Progenitor cell of endocrine pancreas (in vitro differentiated cells): ENCODE measurements around the gene MPV17. TPM values are rescaled to one million over a fixed set of nuclear protein-coding genes. Genes with fewer than 3 reads are reported as not detected.

Source experiments
- DNase-seq: peaks from one replicate; pipeline ENCODE4 v3.0.0; 2021; ENCODE audit warnings: low spot score; ENCODE audit not compliant: unreplicated experiment
- H3K27ac Mint-ChIP-seq: 2 replicates; pipeline ENCODE4 v1.8.0; 2021; ENCODE audit warnings: mild to moderate bottlenecking, moderate library complexity, mixed read lengths
- H3K27me3 Mint-ChIP-seq: 2 replicates; pipeline ENCODE4 v1.8.0; 2021; ENCODE audit warnings: mixed read lengths
- H3K36me3 Mint-ChIP-seq: 2 replicates; pipeline ENCODE4 v1.8.0; 2022; ENCODE audit warnings: mixed read lengths; ENCODE audit not compliant: insufficient read depth
- H3K4me1 Mint-ChIP-seq: 2 replicates; pipeline ENCODE4 v1.8.0; 2021; ENCODE audit warnings: low read depth, mixed read lengths
- H3K4me3 Mint-ChIP-seq: 2 replicates; pipeline ENCODE4 v1.8.0; 2021; ENCODE audit warnings: low read depth, mild to moderate bottlenecking, moderate library complexity, mixed read lengths
- H3K9me3 Mint-ChIP-seq: 2 replicates; pipeline ENCODE4 v1.8.0; 2021; ENCODE audit warnings: low read depth, mixed read lengths
- long read RNA-seq: library from polyadenylated mRNA; unstranded; transcript quantifications from one replicate; pipeline ENCODE4 v2.0.0, GENCODE V29; 2020
- total RNA-seq: library from RNA; stranded (reverse); gene quantifications from 2 replicates; pipeline ENCODE4 v1.2.1, GENCODE V29; 2021
- TF ChIP-seq, protein P1 (sequence below): fragments of 200-600 bp; sonication (generic); IDR thresholded peaks from one replicate; pipeline ENCODE4 v1.5.0; 2021; ENCODE audit warnings: antibody characterized with exemption, mild to moderate bottlenecking; ENCODE audit not compliant: unreplicated experiment

The MPV17 gene, protein sequence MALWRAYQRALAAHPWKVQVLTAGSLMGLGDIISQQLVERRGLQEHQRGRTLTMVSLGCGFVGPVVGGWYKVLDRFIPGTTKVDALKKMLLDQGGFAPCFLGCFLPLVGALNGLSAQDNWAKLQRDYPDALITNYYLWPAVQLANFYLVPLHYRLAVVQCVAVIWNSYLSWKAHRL
- 56.0 and 60.4 TPM in 2 replicates for total RNA-seq
- long read RNA-seq, transcript MPV17-203 (8 exons, 1,005 nt) = major isoform, 6 of 14 reads
- long read RNA-seq, partial matches to known transcripts = 0 of 14 reads
- long read RNA-seq, other reads (novel, unspliced or antisense) = 2 of 14 reads

DNA sequence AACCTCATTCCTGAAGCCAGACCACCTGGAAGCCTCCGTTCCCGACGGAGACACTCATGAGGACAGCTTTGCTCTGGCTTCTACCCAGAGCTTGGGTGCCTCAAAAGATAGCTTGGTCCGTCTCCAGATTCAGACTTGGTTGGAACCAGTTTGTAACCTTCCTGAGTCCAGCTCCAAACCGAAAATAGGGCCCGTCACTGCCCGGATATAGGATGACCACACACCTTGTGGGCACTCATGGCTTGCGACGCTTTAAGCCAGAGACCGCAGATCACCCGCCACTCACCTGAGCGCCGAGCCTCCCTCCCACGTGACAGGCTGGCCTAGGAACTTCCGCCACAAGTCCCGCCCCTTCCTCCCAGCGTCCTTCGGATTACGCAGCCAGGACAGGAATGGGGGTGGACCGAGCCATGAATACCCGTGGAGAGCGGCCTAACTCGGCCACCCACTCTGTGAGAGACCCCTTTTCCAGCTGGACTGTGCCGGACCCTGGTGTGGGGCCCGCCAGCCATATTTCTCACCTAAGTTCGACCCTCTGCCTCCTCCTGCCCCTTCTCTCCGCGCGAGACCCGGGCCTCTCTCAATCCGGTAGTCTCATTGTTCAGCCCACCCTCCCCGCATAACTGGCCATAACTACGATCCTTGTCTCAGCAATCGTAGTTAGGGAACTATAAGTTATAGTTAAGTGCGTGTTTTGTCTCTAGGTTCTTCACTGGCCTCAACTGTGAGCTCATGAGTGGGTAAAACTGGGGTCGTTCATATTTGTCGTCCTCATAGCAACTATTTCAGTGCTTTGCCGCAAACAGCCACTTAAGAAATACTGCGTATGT, at the start of gene MPV17:
Gene MPV17, minus strand, starts transcription at position 332 of the 830 bp plus-strand sequence. CDS start 580 bp downstream, outside the sequence.
- TF ChIP-seq, protein P1, sequence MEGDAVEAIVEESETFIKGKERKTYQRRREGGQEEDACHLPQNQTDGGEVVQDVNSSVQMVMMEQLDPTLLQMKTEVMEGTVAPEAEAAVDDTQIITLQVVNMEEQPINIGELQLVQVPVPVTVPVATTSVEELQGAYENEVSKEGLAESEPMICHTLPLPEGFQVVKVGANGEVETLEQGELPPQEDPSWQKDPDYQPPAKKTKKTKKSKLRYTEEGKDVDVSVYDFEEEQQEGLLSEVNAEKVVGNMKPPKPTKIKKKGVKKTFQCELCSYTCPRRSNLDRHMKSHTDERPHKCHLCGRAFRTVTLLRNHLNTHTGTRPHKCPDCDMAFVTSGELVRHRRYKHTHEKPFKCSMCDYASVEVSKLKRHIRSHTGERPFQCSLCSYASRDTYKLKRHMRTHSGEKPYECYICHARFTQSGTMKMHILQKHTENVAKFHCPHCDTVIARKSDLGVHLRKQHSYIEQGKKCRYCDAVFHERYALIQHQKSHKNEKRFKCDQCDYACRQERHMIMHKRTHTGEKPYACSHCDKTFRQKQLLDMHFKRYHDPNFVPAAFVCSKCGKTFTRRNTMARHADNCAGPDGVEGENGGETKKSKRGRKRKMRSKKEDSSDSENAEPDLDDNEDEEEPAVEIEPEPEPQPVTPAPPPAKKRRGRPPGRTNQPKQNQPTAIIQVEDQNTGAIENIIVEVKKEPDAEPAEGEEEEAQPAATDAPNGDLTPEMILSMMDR = no peak
- Mint-ChIP-seq H3K36me3 (peaks cover 15% of the 10 kb centered on the region), H3K9me3 (no peaks in the 10 kb centered on the region), H3K27me3 (no peaks in the 10 kb centered on the region), H3K27ac (peak within 1 kb of the TSS; percentile 99), H3K4me3 (peak within 1 kb of the TSS; percentile 89), H3K4me1 (peaks cover 11% of the 10 kb centered on the region)
- DNase-seq = peak; percentile 80

GRCh38 chr2:27370816-27371620, 48.1 kb upstream of the MPV17 start:
- no peaks in the 10 kb centered on the region for H3K9me3 Mint-ChIP-seq
- DNase-seq = no peak
- H3K4me3 Mint-ChIP-seq = peak overlapping the region; percentile 87
- H3K27me3 Mint-ChIP-seq = no peaks in the 10 kb centered on the region
- peaks cover 23% of the 10 kb centered on the region for H3K4me1 Mint-ChIP-seq
- H3K36me3 Mint-ChIP-seq = peaks cover 24% of the 10 kb centered on the region
- peak overlapping the region; percentile 98 for H3K27ac Mint-ChIP-seq
- TF ChIP-seq, protein P1 = no peak

DNA sequence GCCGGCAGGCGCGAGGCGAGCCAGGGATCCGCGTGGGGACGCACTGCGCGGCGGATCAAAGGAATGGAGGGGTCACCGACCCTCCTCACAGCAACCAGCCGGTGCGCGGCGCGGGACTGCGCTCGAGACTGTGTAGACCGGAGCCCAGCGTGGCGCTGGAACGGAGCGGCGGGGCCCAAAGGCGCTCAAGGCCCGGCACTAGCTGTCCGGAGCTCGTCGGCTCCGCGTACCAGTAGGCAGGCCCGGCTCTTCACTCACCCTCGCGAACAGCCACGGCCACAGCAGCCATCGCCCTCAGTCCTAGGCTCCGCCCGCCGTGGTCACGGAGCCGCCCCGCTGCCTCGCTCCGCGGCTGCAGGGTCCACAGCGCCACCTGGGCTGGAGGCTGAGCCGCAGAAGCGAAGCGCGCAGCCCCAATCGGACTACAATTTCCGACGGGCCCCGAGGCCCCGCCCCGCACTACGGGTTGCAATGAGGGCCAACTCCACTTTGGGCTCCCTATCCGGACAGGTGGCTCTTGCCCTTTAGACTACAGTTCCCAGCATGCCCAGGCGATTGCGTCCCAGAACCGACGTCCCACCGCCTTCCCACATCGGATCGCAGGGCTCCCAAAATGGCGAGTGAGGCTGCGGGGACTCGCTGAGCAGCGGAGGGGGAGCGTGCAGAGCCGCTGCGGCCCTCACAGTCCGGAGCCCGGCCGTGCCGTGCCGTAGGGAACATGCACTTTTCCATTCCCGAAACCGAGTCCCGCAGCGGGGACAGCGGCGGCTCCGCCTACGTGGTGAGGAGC, 47.3 kb upstream of the MPV17 start, which contains the start of the genes EIF2B4 and SNX17:
Gene EIF2B4, minus strand, starts transcription at position 313 of the 790 bp plus-strand sequence. Its CDS starts 24 bp downstream, at position 289.
Gene SNX17, plus strand, starts transcription at position 591 of the 790 bp plus-strand sequence. Its CDS starts 128 bp downstream, at position 719.
- Mint-ChIP-seq H3K9me3 (no peaks in the 10 kb centered on the region), H3K36me3 (peaks cover 25% of the 10 kb centered on the region)
- DNase-seq = peak; percentile 98

DNA sequence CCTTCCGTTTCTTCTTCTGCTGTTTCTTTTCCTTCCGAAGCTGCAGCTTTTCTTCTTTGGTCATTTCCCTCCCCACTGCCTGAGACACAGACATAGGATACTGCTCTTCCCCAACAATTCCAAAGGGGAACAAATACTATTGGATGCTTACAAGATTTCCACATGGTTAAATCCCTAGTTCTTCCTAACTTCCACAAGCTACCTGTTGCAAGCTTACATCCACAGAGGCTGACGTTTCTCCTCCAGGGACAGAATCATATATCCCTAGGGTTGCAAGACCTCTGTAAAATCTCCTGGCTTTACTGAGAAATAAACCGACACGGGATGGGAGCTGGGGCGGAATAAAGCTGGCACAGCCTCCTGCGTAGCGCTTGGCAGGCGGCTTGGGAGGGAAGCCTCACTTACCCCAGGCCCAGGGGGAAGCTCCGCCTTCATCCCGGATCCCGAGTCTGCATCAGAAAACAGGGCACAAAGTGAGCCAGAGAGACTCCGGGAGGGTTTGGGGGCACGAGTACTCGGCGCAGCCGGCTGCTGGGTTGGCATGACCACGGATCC, 46.7 kb upstream of the MPV17 start:
- TF ChIP-seq, protein P1 = no peak
- Mint-ChIP-seq H3K27me3 (no peaks in the 10 kb centered on the region), H3K9me3 (no peaks in the 10 kb centered on the region), H3K36me3 (peaks cover 25% of the 10 kb centered on the region), H3K4me1 (peaks cover 23% of the 10 kb centered on the region), H3K4me3 (peak overlapping the region; percentile 87), H3K27ac (peak overlapping the region; percentile 97)
- DNase-seq = no peak

More for the DNA sequence above, 47.3 kb upstream of the MPV17 start, which contains the start of the genes EIF2B4 and SNX17:
- H3K27ac Mint-ChIP-seq = peak within 1 kb of the TSS; percentile 98
- H3K4me1 Mint-ChIP-seq = peaks cover 23% of the 10 kb centered on the region
- H3K4me3 Mint-ChIP-seq = peak within 1 kb of the TSS; percentile 87
- TF ChIP-seq, protein P1 = peak; percentile 80
- H3K27me3 Mint-ChIP-seq = no peaks in the 10 kb centered on the region
